Sigmoid colon (tissue), 3 donors: Measurements from ENCODE around the gene ZNF638.

ENCODE experiments used
- CTCF ChIP-seq, 4 experiments: fragments of 450-650 bp in 3 of 4; fragments of 200-600 bp in 1 of 4; IDR thresholded peaks; one replicate each; pipeline ENCODE4 v1.5.1; 2016 to 2019; ENCODE audit warnings: antibody characterized with exemption in 4 of 4, mild to moderate bottlenecking in 3 of 4, moderate library complexity in 2 of 4
- POLR2A ChIP-seq, 2 donors: fragments of 450-650 bp; IDR thresholded peaks; one replicate each; pipeline ENCODE4 v1.6.1; 2016; ENCODE audit warnings: antibody characterized with exemption in 2 of 2, mild to moderate bottlenecking in 2 of 2, moderate library complexity in 2 of 2

- no peak for TF ChIP-seq CTCF (IDR thresholded peaks at IDR 0.05)
- TF ChIP-seq POLR2A (IDR thresholded peaks at IDR 0.05) = no peak
These were observed 8.6 kb downstream of the ZNF638 start for GRCh38 chr2:71340176-71340575.
